Tibial nerve (tissue), 4 donors: ENCODE results near the gene FAM131A. TPM values are rescaled to one million over a fixed set of nuclear protein-coding genes. Genes with fewer than 3 reads are reported as not detected.
A peak's percentile ranks its signal among the peaks of the same experiment; 100 is the strongest.

Experiments
- DNase-seq, 2 donors: peaks; one replicate each; pipeline ENCODE4 v3.0.0-alpha.2; 2019; ENCODE audit warnings: low spot score in 2 of 2
- H3K27ac ChIP-seq, 4 donors: fragments of 200-600 bp; sonication (generic) in 3 of 4; one replicate each; pipeline ENCODE4 v1.5.1; 2017 to 2019; ENCODE audit warnings: mild to moderate bottlenecking in 1 of 4
- H3K27me3 ChIP-seq, 2 donors: fragments of 200-600 bp; sonication (generic) in 1 of 2; one replicate each; pipeline versions ENCODE4 v1.5.1 to v1.6.0; 2017 to 2019
- H3K36me3 ChIP-seq, 3 donors: fragments of 200-600 bp; sonication (generic); one replicate each; pipeline ENCODE4 v1.5.1; 2018 to 2019
- H3K4me1 ChIP-seq, 4 donors: fragments of 200-600 bp; sonication (generic) in 3 of 4; one replicate each; pipeline ENCODE4 v1.5.1; 2017 to 2019
- H3K4me3 ChIP-seq, 4 donors: fragments of 200-600 bp; sonication (generic) in 3 of 4; one replicate each; pipeline ENCODE4 v1.5.1; 2017 to 2019; ENCODE audit warnings: mild to moderate bottlenecking in 1 of 4, moderate library complexity in 1 of 4
- H3K9me3 ChIP-seq, 4 donors: fragments of 200-600 bp; sonication (generic) in 3 of 4; one replicate each; pipeline ENCODE4 v1.5.1; 2017 to 2019
- CTCF ChIP-seq, 5 experiments: fragments of 200-600 bp in 3 of 5; fragments of 450-650 bp in 2 of 5; sonication (generic) in 3 of 5; IDR thresholded peaks; one replicate each; pipeline ENCODE4 v1.5.1; 2016 to 2019; ENCODE audit warnings: antibody characterized with exemption in 5 of 5, mild to moderate bottlenecking in 3 of 5, moderate library complexity in 2 of 5
- EP300 ChIP-seq, 2 donors: sonication (generic); formaldehyde crosslinking; IDR thresholded peaks; one replicate each; pipeline ENCODE4 v1.6.1; 2017; ENCODE audit warnings: antibody characterized with exemption in 2 of 2, mild to moderate bottlenecking in 1 of 2
- POLR2A ChIP-seq, 2 donors: fragments of 450-650 bp; IDR thresholded peaks; one replicate each; pipeline ENCODE4 v1.6.1; 2017; ENCODE audit warnings: antibody characterized with exemption in 2 of 2, mild to moderate bottlenecking in 2 of 2, moderate library complexity in 2 of 2
- WGBS, 2 donors: methylation state at CpG; one replicate each; pipeline ENCODE4 v1.1.5; 2018; 5-methylcytosine and 5-hydroxymethylcytosine counted together
- total RNA-seq, 4 donors: library from RNA; depleted of rRNA; stranded (reverse); fragments of >200 nt; gene quantifications; one replicate each; pipeline ENCODE4 v1.1.0, GENCODE V29; 2016

FAM131A gene
- total RNA-seq, 4 donors from 2014 or later = 35.0 to 45.3 (median 39.6) TPM

GRCh38 chr3:184315871-184316661 is 21.3 kb upstream of the FAM131A start:
- peak overlapping the region; percentile 48 to 98 (median 88) for H3K4me3 ChIP-seq
- DNase-seq = no peak

GRCh38 chr3:184316792-184317191 is 20.6 kb upstream of the FAM131A start:
- Histone ChIP-seq H3K4me1 (peaks cover 0 to 69% (median 41%) of the 10 kb centered on the region in 4 donors), H3K36me3 (peaks cover 7 to 37% (median 13%) of the 10 kb centered on the region in 3 donors), H3K9me3 (no peaks in the 10 kb centered on the region), H3K4me3 (peak overlapping the region in 2 of 4 donors; percentile 86 to 98), H3K27ac (peak overlapping the region in 3 of 4 donors; percentile 96 to 99 (median 98)), H3K27me3 (no peaks in the 10 kb centered on the region)
- no peak for DNase-seq
- TF ChIP-seq EP300 (IDR thresholded peaks at IDR 0.05) = no peak
- TF ChIP-seq CTCF (IDR thresholded peaks at IDR 0.05) = no peak
- 79 to 81% methylated on average over 7 of the region's 7 CpGs for WGBS, 2 donors

More at GRCh38 chr3:184315871-184316661, 21.3 kb upstream of the FAM131A start:
- Histone ChIP-seq H3K9me3 (no peaks in the 10 kb centered on the region), H3K27ac (peak overlapping the region; percentile 84 to 99 (median 97)), H3K4me1 (peaks cover 0 to 62% (median 41%) of the 10 kb centered on the region in 4 donors), H3K36me3 (peaks cover 2 to 30% (median 7%) of the 10 kb centered on the region in 3 donors), H3K27me3 (no peaks in the 10 kb centered on the region)
- 34 to 42% methylated on average over 16 of the region's 16 CpGs for WGBS, 2 donors
- TF ChIP-seq EP300 (IDR thresholded peaks at IDR 0.05) (no peak), CTCF (IDR thresholded peaks at IDR 0.05) (no peak), POLR2A (IDR thresholded peaks at IDR 0.05) (no peak)

DNA sequence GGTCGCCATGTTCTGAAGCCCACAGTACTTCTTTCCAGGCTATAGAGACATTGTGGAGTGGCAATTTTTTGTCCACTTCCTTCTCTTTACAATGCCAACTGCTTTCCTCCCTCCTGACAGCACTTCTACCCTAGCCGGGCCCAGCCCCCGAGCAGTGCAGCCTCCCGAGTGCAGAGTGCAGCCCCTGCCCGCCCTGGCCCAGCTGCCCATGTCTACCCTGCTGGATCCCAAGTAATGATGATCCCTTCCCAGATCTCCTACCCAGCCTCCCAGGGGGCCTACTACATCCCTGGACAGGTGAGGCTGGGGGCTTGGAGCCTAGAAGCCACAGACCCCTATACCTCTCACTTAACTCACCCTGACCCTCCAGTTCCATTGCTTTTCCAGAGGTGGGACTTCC is 20.2 kb upstream of the FAM131A start:
- TF ChIP-seq CTCF (IDR thresholded peaks at IDR 0.05) = no peak
- no peak for TF ChIP-seq EP300 (IDR thresholded peaks at IDR 0.05)
- TF ChIP-seq POLR2A (IDR thresholded peaks at IDR 0.05) = no peak
- H3K27ac ChIP-seq = peak overlapping the region in 3 of 4 donors; percentile 20 to 96 (median 92)
- H3K4me1 ChIP-seq = peaks cover 0 to 73% (median 41%) of the 10 kb centered on the region in 4 donors
- no peak for DNase-seq
- WGBS, 2 donors = 61 to 69% methylated on average over 5 of the region's 5 CpGs
- no peaks in the 10 kb centered on the region for H3K9me3 ChIP-seq
- no peak overlapping the region for H3K4me3 ChIP-seq
- H3K27me3 ChIP-seq = no peaks in the 10 kb centered on the region
- peaks cover 7 to 41% (median 17%) of the 10 kb centered on the region in 3 donors for H3K36me3 ChIP-seq

- Histone ChIP-seq H3K36me3 (peaks cover 12 to 70% (median 37%) of the 10 kb centered on the region in 3 donors), H3K4me3 (peak overlapping the region in 2 of 4 donors; percentile 10 to 16), H3K9me3 (no peaks in the 10 kb centered on the region), H3K27me3 (no peaks in the 10 kb centered on the region), H3K4me1 (peaks cover 0 to 81% (median 38%) of the 10 kb centered on the region in 4 donors), H3K27ac (peak overlapping the region; percentile 85 to 96 (median 89))
- 0 to 3% methylated on average over 4 of the region's 4 CpGs for WGBS, 2 donors
- TF ChIP-seq CTCF (IDR thresholded peaks at IDR 0.05) (peak in 1 of 5 experiments; percentile 9), EP300 (IDR thresholded peaks at IDR 0.05) (peak in 1 of 2 donors; percentile 74), POLR2A (IDR thresholded peaks at IDR 0.05) (no peak)
- DNase-seq = peak; percentile 97
Measured at GRCh38 chr3:184320104-184320445, 17.3 kb upstream of the FAM131A start.

GRCh38 chr3:184321666-184322065 is 15.7 kb upstream of the FAM131A start:
- TF ChIP-seq CTCF (IDR thresholded peaks at IDR 0.05) (no peak), EP300 (IDR thresholded peaks at IDR 0.05) (no peak), POLR2A (IDR thresholded peaks at IDR 0.05) (no peak)
- peak overlapping the region in 2 of 4 donors; percentile 38 to 96 for H3K27ac ChIP-seq
- DNase-seq = no peak
- 81 to 85% methylated on average over 5 of the region's 5 CpGs for WGBS, 2 donors
- peaks cover 0 to 67% (median 31%) of the 10 kb centered on the region in 4 donors for H3K4me1 ChIP-seq
- no peaks in the 10 kb centered on the region for H3K9me3 ChIP-seq
- H3K4me3 ChIP-seq = no peak overlapping the region
- H3K36me3 ChIP-seq = peaks cover 12 to 85% (median 50%) of the 10 kb centered on the region in 3 donors
- H3K27me3 ChIP-seq = no peaks in the 10 kb centered on the region
